HG02623 (cell line): ENCODE data around the gene ABHD2.
"Not testable (repeated sequence)": the region's sequence is repeated elsewhere in the genome, so short reads cannot be mapped to it uniquely, and the experiment has no call there.

Experiments
- ATAC-seq: cut with Tn5 transposase; IDR thresholded peaks from one replicate; pipeline ENCODE4 v1.9.1; 2021; ENCODE audit warnings: moderate library complexity; ENCODE audit not compliant: unreplicated experiment

The ABHD2 gene

DNA sequence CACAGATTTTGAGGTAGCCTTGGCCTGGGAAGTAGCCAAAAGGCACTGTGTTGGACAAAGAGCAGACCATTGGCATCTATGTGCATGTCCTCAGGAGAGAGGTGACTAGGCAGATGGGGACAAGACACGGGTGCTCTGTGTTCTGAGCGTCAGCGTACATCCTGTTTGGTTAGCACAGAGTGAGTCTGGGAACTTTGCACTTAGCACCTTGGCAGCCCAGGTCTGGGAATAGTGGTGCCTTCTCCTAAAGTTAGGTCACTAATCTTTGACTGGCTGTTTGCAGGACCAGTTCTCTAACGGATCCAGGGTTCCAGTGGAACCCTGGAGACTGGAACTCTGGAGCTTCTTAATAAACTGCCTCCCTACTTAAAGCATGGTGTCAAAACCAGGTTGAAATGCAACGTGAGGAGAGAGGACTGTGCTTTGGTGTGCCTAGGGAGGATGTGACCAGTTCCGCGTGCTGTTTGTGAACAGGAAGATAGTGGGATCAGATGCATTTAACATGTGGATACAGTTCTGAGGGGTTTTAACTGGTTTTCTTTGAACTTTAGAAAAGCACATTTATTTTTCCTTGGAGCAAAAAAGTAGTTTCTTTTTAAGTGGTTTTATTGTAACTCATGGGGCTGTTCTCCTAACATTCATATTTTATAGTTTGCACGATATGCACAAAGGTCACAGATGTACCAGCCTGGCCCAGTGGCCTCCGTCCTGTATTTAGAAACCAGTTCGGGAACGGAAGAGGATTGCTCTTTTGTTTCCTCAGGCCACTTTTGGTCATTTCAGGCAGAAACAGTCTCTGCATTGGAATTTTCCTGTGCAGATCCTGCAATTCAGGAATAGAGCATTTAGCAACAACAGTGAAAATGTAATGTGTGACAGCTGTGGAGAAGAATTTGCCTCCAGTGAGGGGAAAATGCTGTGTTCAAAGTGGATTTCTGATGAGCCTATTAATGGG lies 48.8 kb downstream of the ABHD2 start:
- ATAC-seq: no peak

DNA sequence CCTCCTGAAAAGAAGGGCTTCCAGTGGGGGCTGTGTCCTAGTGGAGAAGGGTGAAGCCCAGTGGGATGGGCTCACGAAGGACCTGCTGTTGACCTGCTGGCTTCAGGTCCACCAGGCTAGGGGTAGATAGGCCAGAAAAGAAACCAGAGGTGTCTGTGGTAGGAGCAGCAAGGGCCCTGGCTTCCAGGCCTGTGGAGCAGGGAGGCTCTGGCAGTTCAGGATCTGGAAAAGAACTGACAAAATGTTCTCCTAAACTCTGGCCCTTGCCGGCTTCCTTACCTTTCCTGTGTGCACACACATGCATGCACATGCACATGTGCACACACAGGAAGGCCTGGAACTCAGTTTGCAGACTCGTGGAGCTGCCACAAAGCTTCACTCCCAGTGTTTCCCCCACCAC lies 49.7 kb downstream of the ABHD2 start:
- no peak for ATAC-seq

GRCh38 chr15:89138999-89139612 lies 50.9 kb downstream of the ABHD2 start:
- ATAC-seq: no peak

DNA sequence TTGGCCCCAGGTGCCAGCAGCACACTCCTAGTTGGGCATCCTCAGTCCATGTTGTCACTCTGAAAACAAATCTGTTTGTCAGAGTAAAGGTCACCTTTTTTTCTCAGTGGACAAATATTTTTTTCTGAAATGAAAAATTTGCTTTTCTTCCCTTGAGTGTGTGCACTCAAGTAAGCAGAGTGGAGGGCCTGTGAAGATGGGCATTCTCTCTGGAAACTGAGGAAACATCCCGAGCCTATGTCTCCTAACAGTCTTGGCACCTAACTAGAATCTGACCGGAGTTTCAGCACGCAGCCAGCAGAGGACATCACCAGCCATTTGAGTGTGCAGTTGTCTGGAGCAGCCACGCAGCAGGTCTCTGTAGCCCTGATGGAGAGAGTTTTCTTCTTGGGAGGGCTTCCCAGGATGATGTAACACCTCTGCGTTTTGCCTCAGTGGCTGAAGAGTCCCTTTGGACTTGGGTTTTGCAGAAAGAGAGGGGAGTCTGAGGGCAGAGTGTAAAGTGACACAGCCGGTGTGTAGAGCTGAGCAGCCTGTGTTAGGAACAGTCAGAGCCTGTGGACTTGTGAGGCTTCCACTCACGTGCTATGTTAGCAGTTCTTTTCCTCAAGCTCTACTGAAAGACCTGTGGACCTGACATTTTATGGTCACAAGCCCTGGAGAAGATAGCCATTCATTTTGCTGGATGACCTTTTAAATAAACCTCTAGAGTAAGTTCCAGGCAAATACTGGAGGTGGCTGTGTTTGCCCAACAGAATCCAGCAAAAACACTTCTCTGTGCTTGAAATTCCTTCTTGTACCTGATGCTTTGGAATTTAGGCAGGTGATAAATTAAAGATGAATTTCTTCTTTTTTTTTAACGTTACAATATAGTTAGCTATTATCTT lies 51.6 kb downstream of the ABHD2 start:
- no peak for ATAC-seq

DNA sequence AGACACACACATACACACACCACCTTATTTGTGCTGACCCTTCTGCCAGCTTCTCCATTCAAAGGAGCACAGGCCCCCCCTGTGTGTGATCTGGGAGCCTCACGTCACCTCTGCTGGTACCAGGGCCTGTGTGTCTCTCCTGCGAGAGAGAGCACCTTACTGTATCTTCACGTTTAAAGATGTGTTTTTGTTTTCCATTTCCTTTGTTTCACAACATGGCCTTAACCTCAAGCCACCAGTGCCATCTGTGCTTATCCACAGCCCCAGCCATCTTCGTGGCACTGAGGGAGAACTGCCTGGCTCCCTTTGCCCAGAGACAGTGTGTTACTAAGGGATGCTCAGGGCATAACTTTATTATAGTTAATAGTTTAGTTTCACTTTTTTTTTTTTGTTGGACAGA lies 52.3 kb downstream of the ABHD2 start:
- ATAC-seq: no peak

- ATAC-seq: not testable (repeated sequence)
These were observed 52.9 kb downstream of the ABHD2 start for GRCh38 chr15:89141159-89141558.

DNA sequence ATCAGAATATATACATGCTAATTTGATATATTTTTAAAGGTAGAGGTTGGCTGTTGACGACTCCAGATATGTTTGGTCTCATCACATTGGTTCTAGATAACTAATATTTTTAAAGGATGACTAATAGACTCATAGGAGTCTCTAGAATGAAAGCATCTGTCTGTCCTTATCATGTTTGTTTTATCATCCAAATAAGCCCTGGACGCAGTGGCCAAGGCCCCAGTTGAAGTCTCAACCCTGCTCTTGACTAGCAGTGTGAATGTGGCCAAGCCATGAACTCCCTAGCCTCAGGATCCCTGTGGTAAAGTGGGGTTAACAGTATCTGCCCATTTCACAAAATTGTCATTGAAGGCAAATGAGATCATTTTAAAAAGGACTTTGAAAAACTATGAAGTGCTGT lies 53.6 kb downstream of the ABHD2 start:
- ATAC-seq: no peak

DNA sequence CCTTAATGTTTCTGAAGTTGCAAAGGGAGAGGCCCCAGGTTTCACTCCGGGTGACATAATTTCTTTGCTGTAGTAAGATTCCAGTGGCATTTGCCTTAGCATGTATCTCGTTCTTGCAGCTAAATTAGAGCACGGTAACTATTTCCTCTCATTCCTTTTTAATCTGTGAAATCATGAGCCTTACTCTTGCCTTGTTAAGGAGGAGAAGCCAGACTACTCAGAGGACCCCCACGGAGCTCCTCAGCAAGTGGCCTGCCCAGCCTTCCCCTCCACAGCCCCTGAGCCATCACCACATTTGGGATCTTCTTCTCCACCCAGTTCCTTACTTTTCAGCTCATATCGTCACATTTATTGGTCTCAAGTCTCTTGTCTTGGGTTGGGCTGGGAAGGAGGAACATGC lies 54.2 kb downstream of the ABHD2 start:
- ATAC-seq: no peak

- ATAC-seq: no peak
These were observed 55.4 kb downstream of the ABHD2 start for GRCh38 chr15:89143503-89144162.

DNA sequence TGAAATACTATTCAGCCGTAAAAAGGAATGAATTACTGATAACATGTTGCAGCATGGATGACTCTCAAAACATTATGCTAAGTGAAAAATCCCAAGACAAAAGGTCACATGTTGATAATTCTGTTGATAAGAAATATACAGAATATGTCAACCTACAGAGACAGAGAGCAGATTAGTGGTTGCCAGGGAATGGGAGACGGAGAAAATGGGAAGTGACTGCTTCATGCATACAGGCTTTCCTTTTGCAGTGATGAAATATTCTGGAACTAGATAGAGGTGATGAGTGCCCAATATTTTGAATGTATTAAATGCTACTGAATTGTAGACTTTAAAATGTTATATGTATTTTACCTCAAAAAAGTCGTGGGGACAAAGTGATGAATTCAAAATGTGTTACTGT lies 56.2 kb downstream of the ABHD2 start:
- no peak for ATAC-seq

DNA sequence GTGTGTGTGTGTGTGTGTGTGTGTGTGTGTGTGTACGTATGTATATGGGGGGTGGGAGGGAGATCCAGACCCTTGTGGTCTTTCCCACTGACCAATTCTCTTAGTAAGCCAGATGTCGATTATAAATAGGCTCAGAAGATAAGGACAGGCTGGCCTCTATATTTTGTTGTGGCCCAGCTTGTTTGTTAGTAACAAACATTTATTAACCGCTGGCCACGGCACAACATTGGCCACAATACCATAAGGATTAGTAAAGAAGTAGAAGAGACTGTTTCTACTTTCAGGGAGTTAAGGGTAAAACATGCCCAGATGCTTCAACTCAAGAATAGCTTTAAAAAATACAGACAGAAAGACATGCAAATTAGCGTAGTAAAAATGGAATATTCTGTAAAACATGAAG lies 58.1 kb downstream of the ABHD2 start:
- ATAC-seq: no peak

GRCh38 chr15:89148126-89148525 lies 59.9 kb downstream of the ABHD2 start:
- ATAC-seq: no peak

GRCh38 chr15:89149501-89150101 lies 61.3 kb downstream of the ABHD2 start:
- no peak for ATAC-seq

- ATAC-seq: no peak
These were observed 62.0 kb downstream of the ABHD2 start for GRCh38 chr15:89150287-89150686.

GRCh38 chr15:89150762-89151664 lies 62.8 kb downstream of the ABHD2 start:
- ATAC-seq: no peak

DNA sequence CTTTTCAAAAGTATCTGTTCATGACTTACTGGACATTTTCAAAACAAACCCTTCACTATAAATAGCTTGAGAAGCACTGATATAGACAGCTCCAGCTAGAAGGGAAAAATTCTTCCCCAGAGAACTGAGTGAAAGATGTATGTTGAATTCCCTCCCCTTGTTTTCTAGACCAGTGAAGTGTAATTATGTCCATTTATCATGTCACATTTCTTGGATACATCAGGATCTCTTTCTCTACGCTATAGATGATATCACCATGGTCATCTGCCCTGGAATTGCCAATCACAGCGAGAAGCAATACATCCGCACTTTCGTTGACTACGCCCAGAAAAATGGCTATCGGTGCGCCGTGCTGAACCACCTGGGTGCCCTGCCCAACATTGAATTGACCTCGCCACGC lies 66.9 kb downstream of the ABHD2 start:
- ATAC-seq: no peak

DNA sequence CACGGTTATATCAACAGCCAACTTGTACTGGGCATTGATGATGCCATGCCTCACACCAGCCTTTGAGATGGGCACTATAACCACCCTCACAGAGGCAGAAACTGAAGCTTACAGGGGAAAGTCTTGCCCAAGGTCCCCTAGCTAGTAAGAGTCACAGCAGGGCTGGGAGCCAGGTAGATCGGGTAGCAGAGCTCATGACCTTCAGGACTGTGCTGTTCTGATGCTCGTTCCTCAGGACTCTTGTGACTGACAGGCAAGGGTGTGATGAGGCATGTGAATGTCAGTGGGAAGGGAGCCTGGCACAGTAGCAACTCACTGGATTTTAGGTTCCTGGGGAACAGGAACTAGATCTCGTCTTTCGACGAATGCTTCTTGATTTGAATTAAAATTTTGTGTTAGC lies 67.4 kb downstream of the ABHD2 start:
- no peak for ATAC-seq

DNA sequence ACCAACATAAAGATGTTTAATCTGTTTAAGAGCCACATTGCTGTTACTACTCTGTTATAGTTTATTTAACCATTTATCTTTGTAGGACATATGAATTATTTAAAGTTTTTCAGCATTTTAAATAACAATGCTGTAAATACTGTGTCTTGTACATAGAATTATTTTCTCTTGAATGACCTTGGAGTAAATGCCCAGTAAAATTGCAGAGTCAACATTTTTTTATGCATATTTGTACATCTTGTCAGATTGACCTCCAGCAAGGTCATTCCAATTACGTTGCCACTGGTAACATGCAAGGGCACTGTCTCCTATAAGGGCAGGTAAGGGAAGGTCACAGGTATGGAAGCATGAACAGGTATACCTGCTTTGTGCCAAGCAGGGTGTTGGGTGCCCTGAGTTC lies 68.8 kb downstream of the ABHD2 start:
- no peak for ATAC-seq

GRCh38 chr15:89157918-89158564 lies 69.8 kb downstream of the ABHD2 start:
- no peak for ATAC-seq
